ENCODE results near the gene RNF4.

- no peak for TF ChIP-seq RARB (CRISPR knock-in tag; IDR thresholded peaks at IDR 0.05)
- no peak for TF ChIP-seq PATZ1 (CRISPR knock-in tag; IDR thresholded peaks at IDR 0.05; ENCODE audit: borderline replicate concordance)
Observed at GRCh38 chr4:2445571-2445970, 23.3 kb upstream of the RNF4 start.

Data from SK-N-SH treated with all-trans-retinoic acid at 6 μM for 48 hours (cell line).